Fibroblast of villous mesenchyme (primary cell): ENCODE data around the gene LOXL1. TPM values are rescaled to one million over a fixed set of nuclear protein-coding genes. Genes with fewer than 3 reads are reported as not detected.
A peak's percentile ranks its signal among the peaks of the same experiment; 100 is the strongest.

Experiments used
- DNase-seq: peaks from one replicate; pipeline ENCODE4 v3.0.0-alpha.2; 2010; ENCODE audit warnings: low read depth
- H3K4me3 ChIP-seq: 2 replicates; pipeline ENCODE4 v1.5.1; 2011; ENCODE audit warnings: low read depth, mild to moderate bottlenecking, low read length
- CTCF ChIP-seq: IDR thresholded peaks from 2 replicates; pipeline ENCODE4 v1.5.1; 2012; ENCODE audit warnings: low read depth, mild to moderate bottlenecking, low read length; ENCODE audit not compliant: insufficient read depth
- total RNA-seq: library from RNA; depleted of rRNA; stranded (reverse); fragments of >200 nt; gene quantifications from 2 replicates; pipeline ENCODE4 v1.2.3, GENCODE V29; 2012

The LOXL1 gene
- total RNA-seq, 1 donor, result 73.8 TPM

GRCh38 chr15:73923488-73924164, 2.6 kb upstream of the LOXL1 start:
- no peak for TF ChIP-seq CTCF
- no peak overlapping the region for H3K4me3 ChIP-seq
- no peak for DNase-seq

- DNase-seq, result peak; percentile 76
- TF ChIP-seq CTCF, result no peak
- H3K4me3 ChIP-seq, result no peak overlapping the region
These were observed 1.9 kb upstream of the LOXL1 start for GRCh38 chr15:73924171-73924921.

GRCh38 chr15:73925848-73926218, 429 bp upstream of the LOXL1 start:
- TF ChIP-seq CTCF, result no peak
- H3K4me3 ChIP-seq, result peak overlapping the region; percentile 64
- no peak for DNase-seq

- peak overlapping the region; percentile 64 for H3K4me3 ChIP-seq
- no peak for DNase-seq
- no peak for TF ChIP-seq CTCF
These were observed 777 bp downstream of the LOXL1 start for GRCh38 chr15:73927003-73927475.

- peak; percentile 45 for DNase-seq
- TF ChIP-seq CTCF, result peak; percentile 42
- peak overlapping the region; percentile 64 for H3K4me3 ChIP-seq
These were observed 1.4 kb downstream of the LOXL1 start for GRCh38 chr15:73927476-73928240.

GRCh38 chr15:73928241-73928579, 1.9 kb downstream of the LOXL1 start:
- TF ChIP-seq CTCF, result no peak
- H3K4me3 ChIP-seq, result peak overlapping the region; percentile 64
- DNase-seq, result no peak
